Hepatocyte (in vitro differentiated cells): ENCODE measurements around the gene GPR139. TPM values are rescaled to one million over a fixed set of nuclear protein-coding genes. Genes with fewer than 3 reads are reported as not detected.

Source experiments
- DNase-seq: peaks from one replicate; pipeline ENCODE4 v3.0.0-alpha.2; 2016; ENCODE audit warnings: low spot score
- H2AFZ ChIP-seq: fragments of 200-600 bp; sonication (generic); 2 replicates; pipeline ENCODE4 v1.6.0; 2016; ENCODE audit warnings: antibody characterized with exemption, mild to moderate bottlenecking
- H3K27ac ChIP-seq: fragments of 200-600 bp; sonication (generic); 2 replicates; pipeline ENCODE4 v1.5.1; 2016; ENCODE audit warnings: mild to moderate bottlenecking
- H3K27me3 ChIP-seq: fragments of 200-600 bp; sonication (generic); 2 replicates; pipeline ENCODE4 v1.6.1; 2016
- H3K36me3 ChIP-seq: fragments of 200-600 bp; sonication (generic); replicated peaks from 2 replicates; pipeline ENCODE4 v1.5.1; 2016; ENCODE audit warnings: low read depth; ENCODE audit not compliant: insufficient read depth
- H3K4me1 ChIP-seq: fragments of 200-600 bp; sonication (generic); 2 replicates; pipeline ENCODE4 v1.5.1; 2016; ENCODE audit warnings: mild to moderate bottlenecking, moderate library complexity; ENCODE audit not compliant: insufficient read depth
- H3K4me2 ChIP-seq: fragments of 200-600 bp; sonication (generic); 2 replicates; pipeline ENCODE4 v1.6.0; 2016
- H3K4me3 ChIP-seq: fragments of 200-600 bp; sonication (generic); 2 replicates; pipeline ENCODE4 v1.5.1; 2016; ENCODE audit warnings: mild to moderate bottlenecking
- H3K79me2 ChIP-seq: fragments of 200-600 bp; sonication (generic); 2 replicates; pipeline ENCODE4 v1.6.0; 2017; ENCODE audit warnings: mild to moderate bottlenecking
- H3K9me2 ChIP-seq: fragments of 200-600 bp; sonication (generic); replicated peaks from 2 replicates; pipeline ENCODE4 v1.6.0; 2017; ENCODE audit warnings: mild to moderate bottlenecking; ENCODE audit not compliant: insufficient read depth
- H3K9me3 ChIP-seq: fragments of 200-600 bp; sonication (generic); 2 replicates; pipeline ENCODE4 v1.5.1; 2016; ENCODE audit warnings: low read depth, mild to moderate bottlenecking
- H4K20me1 ChIP-seq: fragments of 200-600 bp; sonication (generic); 2 replicates; pipeline ENCODE4 v1.6.0; 2016; ENCODE audit warnings: mild to moderate bottlenecking; ENCODE audit not compliant: insufficient read depth, poor library complexity, severe bottlenecking
- CTCF ChIP-seq: fragments of 200-600 bp; sonication (generic); IDR thresholded peaks from 2 replicates; pipeline ENCODE4 v1.5.1; 2016; ENCODE audit warnings: antibody characterized with exemption, mild to moderate bottlenecking; ENCODE audit not compliant: poor library complexity
- EZH2 ChIP-seq: fragments of 200-600 bp; sonication (generic); IDR thresholded peaks from 2 replicates; pipeline ENCODE4 v1.6.1; 2016; ENCODE audit warnings: antibody characterized with exemption, mild to moderate bottlenecking, borderline replicate concordance
- EZH2phosphoT487 ChIP-seq: fragments of 200-600 bp; sonication (generic); IDR thresholded peaks from one replicate; pipeline ENCODE4 v1.6.1; 2018; ENCODE audit warnings: antibody characterized with exemption, mild to moderate bottlenecking, low read depth, moderate library complexity; ENCODE audit not compliant: unreplicated experiment, severe bottlenecking
- WGBS: methylation state at CpG from one replicate; pipeline ENCODE4 v1.1.6; 2016; ENCODE audit warnings: low lambda C conversion rate; ENCODE audit errors: missing lambda C conversion rate; 5-methylcytosine and 5-hydroxymethylcytosine counted together
- polyA plus RNA-seq: library from polyadenylated mRNA; unstranded; fragments of >200 nt; fragmentation: Nextera tagmentation; extraction: Ambion mirVana; gene quantifications from 2 replicates; pipeline ENCODE4 v1.2.1, GENCODE V29; 2016
- total RNA-seq: library from RNA; depleted of rRNA; stranded (reverse); fragments of >200 nt; gene quantifications from 2 replicates; pipeline ENCODE4 v1.2.3, GENCODE V29; 2014

Gene GPR139
- total and polyA plus RNA-seq, 2 experiments from 2014 or later, result not detected

DNA sequence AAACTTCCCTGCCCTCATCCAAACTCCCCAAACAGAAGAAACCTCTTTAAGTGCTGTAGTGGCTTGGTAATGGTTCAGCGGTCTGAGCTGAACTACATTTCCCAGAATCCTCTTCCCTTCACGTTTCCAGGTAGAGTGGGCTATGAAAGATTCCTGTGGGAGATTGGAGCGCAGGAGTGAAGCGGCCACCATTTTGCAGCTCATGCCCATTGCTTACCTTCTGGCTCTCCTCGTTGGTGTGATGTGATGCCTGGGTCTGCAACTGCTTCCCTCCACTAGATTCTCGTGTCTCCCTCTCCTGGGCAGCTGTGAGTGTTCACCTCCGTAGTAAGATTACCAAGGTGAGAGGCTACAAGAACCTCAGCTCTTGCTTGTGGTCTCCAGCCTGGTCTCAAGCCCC lies 82.1 kb downstream of the GPR139 start:
- 50% methylated on average over 7 of the region's 7 CpGs for WGBS
- no peak for TF ChIP-seq CTCF
- TF ChIP-seq EZH2phosphoT487, result no peak
- no peak for TF ChIP-seq EZH2
- no peaks in the 10 kb centered on the region for H3K9me3 ChIP-seq
- no peaks in the 10 kb centered on the region for H4K20me1 ChIP-seq
- no peak overlapping the region for H2AFZ ChIP-seq
- no peak for DNase-seq
- no peak overlapping the region for H3K27ac ChIP-seq
- no peaks in the 10 kb centered on the region for H3K36me3 ChIP-seq
- H3K9me2 ChIP-seq, result no peaks in the 10 kb centered on the region
- no peaks in the 10 kb centered on the region for H3K4me1 ChIP-seq
- H3K4me3 ChIP-seq, result no peak overlapping the region
- no peaks in the 10 kb centered on the region for H3K79me2 ChIP-seq
- H3K27me3 ChIP-seq, result no peaks in the 10 kb centered on the region
- H3K4me2 ChIP-seq, result no peak overlapping the region

DNA sequence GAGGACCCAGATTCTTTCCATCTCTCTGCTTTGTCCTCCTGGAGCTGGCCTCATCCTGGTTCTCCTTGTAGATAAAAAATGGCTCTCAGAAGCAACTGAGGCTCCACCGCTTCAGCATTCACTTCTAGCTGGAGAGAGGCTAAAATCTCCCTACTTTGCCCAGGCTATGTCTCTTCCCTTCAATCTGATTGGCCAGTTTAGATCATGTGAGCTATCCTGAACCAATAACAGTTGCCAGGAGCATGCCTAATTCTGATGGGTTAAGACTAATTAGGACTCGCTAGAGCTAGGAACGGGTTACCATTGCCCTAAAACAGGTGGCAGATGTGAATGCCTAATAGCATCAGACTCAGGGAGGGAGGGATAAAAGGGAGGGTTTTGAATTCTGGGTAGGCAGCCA lies 89.6 kb downstream of the GPR139 start:
- Histone ChIP-seq H4K20me1 (no peaks in the 10 kb centered on the region), H2AFZ (no peak overlapping the region), H3K36me3 (no peaks in the 10 kb centered on the region), H3K9me2 (no peaks in the 10 kb centered on the region), H3K79me2 (no peaks in the 10 kb centered on the region), H3K27me3 (no peaks in the 10 kb centered on the region), H3K4me2 (no peak overlapping the region), H3K4me1 (no peaks in the 10 kb centered on the region), H3K27ac (no peak overlapping the region), H3K4me3 (no peak overlapping the region), H3K9me3 (no peaks in the 10 kb centered on the region)
- no peak for TF ChIP-seq EZH2phosphoT487
- TF ChIP-seq EZH2, result no peak
- no peak for TF ChIP-seq CTCF
- DNase-seq, result no peak
- WGBS, result 86% methylated on average over 3 of the region's 3 CpGs

Other genes with a start within 250 kb of the GPR139 start
- gene GPRC5B, start 189.0 kb downstream of the GPR139 start, total RNA-seq, result 34.1 and 36.2 TPM in 2 replicates
- 63.4 and 73.1 TPM in 2 replicates for gene GPRC5B, start 189.0 kb downstream of the GPR139 start, polyA plus RNA-seq